PC-9 (cell line): ENCODE results near the gene DSCAML1. TPM values are rescaled to one million over a fixed set of nuclear protein-coding genes. Genes with fewer than 3 reads are reported as not detected.

Experiments used
- BruUV-seq: library from RNA; stranded (reverse); fragments of 400-500 nt; replicated peaks from 2 replicates; lab custom pipeline; 2021; lab: Mats Ljungman, UMichigan
- CTCF ChIA-PET: fragments of 300-600 bp; sonication (Branson Sonifier 250); formaldehyde crosslinking; loops from one replicate; lab custom pipeline; 2022; ENCODE audit warnings: antibody characterized with exemption; lab: Charles Lee
- POLR2A ChIA-PET: fragments of 300-600 bp; sonication (Branson Sonifier 250); formaldehyde crosslinking; loops from one replicate; lab custom pipeline; 2022; ENCODE audit warnings: antibody characterized with exemption; ENCODE audit not compliant: unreplicated experiment; lab: Charles Lee
- DNase-seq, 2 experiments: peaks; one replicate each; pipeline versions ENCODE4 v3.0.0 to v3.0.0-alpha.2; 2015 to 2022; ENCODE audit warnings: mixed read lengths in 1 of 2
- H2AFZ ChIP-seq: fragments of 200-600 bp; sonication (generic); 2 replicates; pipeline ENCODE4 v1.8.1; 2017; ENCODE audit warnings: antibody characterized with exemption
- H3F3A ChIP-seq: fragments of 200-600 bp; sonication (generic); 2 replicates; pipeline ENCODE4 v1.8.1; 2017; ENCODE audit warnings: antibody characterized with exemption, mild to moderate bottlenecking, low read depth; ENCODE audit not compliant: insufficient read depth
- H3K27ac ChIP-seq: fragments of 200-600 bp; sonication (generic); 2 replicates; pipeline ENCODE4 v1.6.1; 2016; ENCODE audit warnings: mixed run types
- H3K27me3 ChIP-seq: fragments of 200-600 bp; sonication (generic); 2 replicates; pipeline ENCODE4 v1.6.1; 2016; ENCODE audit warnings: low read depth, mixed run types; ENCODE audit not compliant: insufficient read depth
- H3K36me3 ChIP-seq: fragments of 200-600 bp; sonication (generic); 2 replicates; pipeline ENCODE4 v1.6.1; 2016; ENCODE audit warnings: low read depth, mixed run types
- H3K4me1 ChIP-seq: fragments of 200-600 bp; sonication (generic); replicated peaks from 2 replicates; pipeline ENCODE4 v1.6.1; 2016; ENCODE audit warnings: mixed run types; ENCODE audit not compliant: insufficient read depth
- H3K4me2 ChIP-seq: fragments of 200-600 bp; sonication (generic); 2 replicates; pipeline ENCODE4 v1.6.1; 2017; ENCODE audit warnings: mixed run types
- H3K4me3 ChIP-seq: fragments of 200-600 bp; sonication (generic); 2 replicates; pipeline ENCODE4 v1.6.1; 2016; ENCODE audit warnings: mixed run types
- H3K79me2 ChIP-seq: fragments of 200-600 bp; sonication (generic); 2 replicates; pipeline ENCODE4 v1.6.1; 2017; ENCODE audit warnings: low read depth, mixed run types
- H3K9me2 ChIP-seq: fragments of 200-600 bp; sonication (generic); 2 replicates; pipeline ENCODE4 v1.8.1; 2017; ENCODE audit warnings: mild to moderate bottlenecking; ENCODE audit not compliant: insufficient read depth
- H3K9me3 ChIP-seq: fragments of 200-600 bp; sonication (generic); 2 replicates; pipeline ENCODE4 v1.8.1; 2016; ENCODE audit warnings: low read depth; ENCODE audit not compliant: insufficient read depth
- H4K20me1 ChIP-seq: fragments of 200-600 bp; sonication (generic); 2 replicates; pipeline ENCODE4 v1.8.1; 2017; ENCODE audit not compliant: insufficient read depth
- EZH2 ChIP-seq: fragments of 200-600 bp; sonication (generic); IDR thresholded peaks from 2 replicates; pipeline ENCODE4 v1.8.0; 2017; ENCODE audit warnings: antibody characterized with exemption, low read depth
- intact Hi-C: fragments of 100-400 bp; cut with micrococcal nuclease; formaldehyde crosslinking; loops from one replicate; pipeline ENCODE4 v1.10.0; 2022; ENCODE audit not compliant: unreplicated experiment
- total RNA-seq: library from RNA; stranded (reverse); gene quantifications from 2 replicates; pipeline ENCODE4 v1.2.3, GENCODE V29; 2021
- TF ChIP-seq, protein P1 (sequence below): fragments of 200-600 bp; sonication (generic); conservative IDR thresholded peaks from 2 replicates; pipeline ENCODE4 v1.6.1; 2017; ENCODE audit warnings: mixed run types, antibody characterized with exemption, mild to moderate bottlenecking, moderate library complexity

DSCAML1 gene
- total RNA-seq, 1 experiment from 2014 or later: not detected

DNA sequence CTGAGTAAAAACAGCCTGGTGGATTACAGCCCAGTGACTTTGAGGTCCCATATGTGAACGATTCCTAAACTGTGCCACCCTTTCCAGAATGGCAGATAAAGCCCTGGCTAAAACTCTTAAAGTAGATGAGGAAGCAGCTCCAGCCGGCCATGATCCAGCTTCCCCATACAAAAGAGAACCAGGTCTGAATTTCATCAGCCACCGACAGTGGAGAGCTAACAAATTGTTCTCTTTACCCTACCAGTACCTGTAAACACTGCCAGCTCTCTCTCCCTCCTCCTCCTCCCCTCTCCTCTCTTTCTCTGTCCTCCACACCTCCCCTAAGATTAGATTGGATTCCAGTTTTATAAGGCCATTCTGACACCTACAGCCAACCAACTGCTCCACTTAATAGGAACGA lies 176.9 kb downstream of the DSCAML1 start:
- ChIA-PET CTCF (no interaction called here), POLR2A (no interaction called here)
- Histone ChIP-seq H3K4me2 (no peak overlapping the region), H3K4me3 (no peak overlapping the region), H3K79me2 (no peaks in the 10 kb centered on the region), H3K9me3 (peaks cover 7% of the 10 kb centered on the region), H3F3A (no peaks in the 10 kb centered on the region), H3K9me2 (no peaks in the 10 kb centered on the region), H2AFZ (no peak overlapping the region), H4K20me1 (no peaks in the 10 kb centered on the region), H3K27me3 (peaks cover 75% of the 10 kb centered on the region), H3K4me1 (no peaks in the 10 kb centered on the region), H3K27ac (no peak overlapping the region), H3K36me3 (no peaks in the 10 kb centered on the region)
- intact Hi-C loops: no loop called here
- DNase-seq: no peak
- no TSS peak for BruUV-seq
- no peak for TF ChIP-seq EZH2
- TF ChIP-seq, protein P1, sequence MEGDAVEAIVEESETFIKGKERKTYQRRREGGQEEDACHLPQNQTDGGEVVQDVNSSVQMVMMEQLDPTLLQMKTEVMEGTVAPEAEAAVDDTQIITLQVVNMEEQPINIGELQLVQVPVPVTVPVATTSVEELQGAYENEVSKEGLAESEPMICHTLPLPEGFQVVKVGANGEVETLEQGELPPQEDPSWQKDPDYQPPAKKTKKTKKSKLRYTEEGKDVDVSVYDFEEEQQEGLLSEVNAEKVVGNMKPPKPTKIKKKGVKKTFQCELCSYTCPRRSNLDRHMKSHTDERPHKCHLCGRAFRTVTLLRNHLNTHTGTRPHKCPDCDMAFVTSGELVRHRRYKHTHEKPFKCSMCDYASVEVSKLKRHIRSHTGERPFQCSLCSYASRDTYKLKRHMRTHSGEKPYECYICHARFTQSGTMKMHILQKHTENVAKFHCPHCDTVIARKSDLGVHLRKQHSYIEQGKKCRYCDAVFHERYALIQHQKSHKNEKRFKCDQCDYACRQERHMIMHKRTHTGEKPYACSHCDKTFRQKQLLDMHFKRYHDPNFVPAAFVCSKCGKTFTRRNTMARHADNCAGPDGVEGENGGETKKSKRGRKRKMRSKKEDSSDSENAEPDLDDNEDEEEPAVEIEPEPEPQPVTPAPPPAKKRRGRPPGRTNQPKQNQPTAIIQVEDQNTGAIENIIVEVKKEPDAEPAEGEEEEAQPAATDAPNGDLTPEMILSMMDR: no peak

DNA sequence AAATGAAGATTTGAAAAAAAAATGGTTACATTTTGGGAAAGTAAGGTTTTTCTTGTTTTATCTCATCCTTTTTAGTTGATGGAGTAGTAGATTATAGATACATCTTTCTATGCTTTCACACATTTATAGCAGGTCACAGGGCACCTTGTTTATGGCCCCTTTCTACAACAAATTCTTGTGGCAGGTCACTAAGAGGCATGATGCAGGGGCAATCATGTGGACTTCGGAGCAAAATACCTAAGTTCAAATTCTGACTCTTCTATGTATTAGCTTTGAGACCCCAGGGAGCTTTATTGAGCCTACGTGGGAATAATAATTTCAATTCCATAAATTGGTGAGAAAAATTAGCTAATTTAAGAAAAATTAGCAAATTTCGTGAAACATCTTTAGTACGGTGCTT lies 177.4 kb downstream of the DSCAML1 start:
- Histone ChIP-seq H3F3A (no peaks in the 10 kb centered on the region), H3K4me3 (no peak overlapping the region), H2AFZ (no peak overlapping the region), H4K20me1 (no peaks in the 10 kb centered on the region), H3K36me3 (no peaks in the 10 kb centered on the region), H3K27me3 (peaks cover 75% of the 10 kb centered on the region), H3K4me2 (no peak overlapping the region), H3K27ac (no peak overlapping the region), H3K4me1 (no peaks in the 10 kb centered on the region), H3K79me2 (no peaks in the 10 kb centered on the region), H3K9me2 (no peaks in the 10 kb centered on the region), H3K9me3 (peaks cover 7% of the 10 kb centered on the region)
- intact Hi-C loops: no loop called here
- no peak for TF ChIP-seq EZH2
- TF ChIP-seq, protein P1: no peak
- POLR2A ChIA-PET: no interaction called here
- no TSS peak for BruUV-seq
- DNase-seq: no peak
- CTCF ChIA-PET: no interaction called here

DNA sequence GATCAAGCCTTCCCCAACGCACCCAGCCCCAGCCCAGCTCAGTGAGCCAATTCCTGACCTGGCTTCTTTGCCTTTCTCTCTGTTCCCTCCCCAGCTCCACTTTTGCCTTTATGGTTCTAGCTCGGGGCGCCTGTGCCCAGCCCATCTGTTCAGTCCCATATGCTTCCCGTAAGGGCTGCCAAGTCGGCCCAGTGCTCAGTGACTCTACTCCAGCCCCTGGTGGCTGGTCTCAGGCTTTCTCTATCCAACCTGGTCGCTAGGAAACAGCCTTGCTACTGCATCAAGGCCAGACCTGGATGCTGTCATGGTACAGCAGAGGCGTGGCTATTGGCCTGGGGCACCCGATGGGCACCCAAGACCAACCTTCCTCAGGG lies 178.0 kb downstream of the DSCAML1 start:
- no peak overlapping the region for H3K4me3 ChIP-seq
- BruUV-seq: no TSS peak
- H3K4me2 ChIP-seq: no peak overlapping the region
- no peaks in the 10 kb centered on the region for H3K9me2 ChIP-seq
- H3K4me1 ChIP-seq: no peaks in the 10 kb centered on the region
- no peak overlapping the region for H3K27ac ChIP-seq
- H3K36me3 ChIP-seq: no peaks in the 10 kb centered on the region
- no peaks in the 10 kb centered on the region for H4K20me1 ChIP-seq
- H3K79me2 ChIP-seq: no peaks in the 10 kb centered on the region
- no peak for TF ChIP-seq EZH2
- TF ChIP-seq, protein P1: no peak
- peaks cover 7% of the 10 kb centered on the region for H3K9me3 ChIP-seq
- peaks cover 75% of the 10 kb centered on the region for H3K27me3 ChIP-seq
- POLR2A ChIA-PET: no interaction called here
- intact Hi-C loops: no loop called here
- no peak for DNase-seq
- no peaks in the 10 kb centered on the region for H3F3A ChIP-seq
- CTCF ChIA-PET: no interaction called here
- no peak overlapping the region for H2AFZ ChIP-seq
